KMS-11 (cell line): Measurements from ENCODE around the gene TNPO1.

Experiments used
- H2AFZ ChIP-seq: fragments of 200-600 bp; sonication (generic); 2 replicates; pipeline ENCODE4 v1.6.1; 2016; ENCODE audit warnings: antibody characterized with exemption, mixed run types, low read depth
- H3K27ac ChIP-seq: fragments of 200-600 bp; sonication (generic); 2 replicates; pipeline ENCODE4 v1.6.1; 2016; ENCODE audit warnings: mild to moderate bottlenecking, mixed run types
- H3K27me3 ChIP-seq: fragments of 200-600 bp; sonication (generic); 2 replicates; pipeline ENCODE4 v1.6.1; 2017; ENCODE audit warnings: mild to moderate bottlenecking, low read depth, mixed run types, moderate library complexity; ENCODE audit not compliant: insufficient read depth
- H3K36me3 ChIP-seq: fragments of 200-600 bp; sonication (generic); 2 replicates; pipeline ENCODE4 v1.6.1; 2017; ENCODE audit warnings: mild to moderate bottlenecking, mixed run types; ENCODE audit not compliant: insufficient read depth
- H3K4me1 ChIP-seq: fragments of 200-600 bp; sonication (generic); 2 replicates; pipeline ENCODE4 v1.6.1; 2016; ENCODE audit warnings: mild to moderate bottlenecking, low read depth, mixed run types; ENCODE audit not compliant: poor library complexity, severe bottlenecking
- H3K4me2 ChIP-seq: fragments of 200-600 bp; sonication (generic); 2 replicates; pipeline ENCODE4 v1.7.0; 2016; ENCODE audit warnings: mild to moderate bottlenecking, mixed run types
- H3K4me3 ChIP-seq: fragments of 200-600 bp; sonication (generic); IDR thresholded peaks from 2 replicates; pipeline ENCODE4 v1.6.1; 2017; ENCODE audit warnings: low read depth, low read length, mixed read lengths; ENCODE audit not compliant: insufficient read depth
- H3K79me2 ChIP-seq: fragments of 200-600 bp; sonication (generic); 2 replicates; pipeline ENCODE4 v1.6.1; 2016; ENCODE audit warnings: low read depth, mixed run types; ENCODE audit not compliant: insufficient read depth
- H3K9ac ChIP-seq: fragments of 200-600 bp; sonication (generic); 2 replicates; pipeline ENCODE4 v1.6.1; 2016; ENCODE audit warnings: mild to moderate bottlenecking, mixed run types
- H4K20me1 ChIP-seq: fragments of 200-600 bp; sonication (generic); 2 replicates; pipeline ENCODE4 v1.6.1; 2016; ENCODE audit warnings: mild to moderate bottlenecking, mixed run types; ENCODE audit not compliant: insufficient read depth
- TF ChIP-seq, protein P1 (sequence below): fragments of 200-600 bp; sonication (generic); conservative IDR thresholded peaks from 2 replicates; pipeline ENCODE4 v1.6.1; 2017; ENCODE audit warnings: low read depth, mild to moderate bottlenecking, antibody characterized with exemption, low read length, moderate library complexity, mixed read lengths

TNPO1 gene

GRCh38 chr5:72836810-72837209 is 20.3 kb downstream of the TNPO1 start:
- Histone ChIP-seq H4K20me1 (no peaks in the 10 kb centered on the region), H2AFZ (no peak overlapping the region), H3K27ac (no peak overlapping the region), H3K9ac (no peak overlapping the region), H3K36me3 (no peaks in the 10 kb centered on the region), H3K4me2 (no peak overlapping the region), H3K4me3 (no peak overlapping the region), H3K4me1 (no peaks in the 10 kb centered on the region), H3K79me2 (no peaks in the 10 kb centered on the region), H3K27me3 (no peaks in the 10 kb centered on the region)
- TF ChIP-seq, protein P1, sequence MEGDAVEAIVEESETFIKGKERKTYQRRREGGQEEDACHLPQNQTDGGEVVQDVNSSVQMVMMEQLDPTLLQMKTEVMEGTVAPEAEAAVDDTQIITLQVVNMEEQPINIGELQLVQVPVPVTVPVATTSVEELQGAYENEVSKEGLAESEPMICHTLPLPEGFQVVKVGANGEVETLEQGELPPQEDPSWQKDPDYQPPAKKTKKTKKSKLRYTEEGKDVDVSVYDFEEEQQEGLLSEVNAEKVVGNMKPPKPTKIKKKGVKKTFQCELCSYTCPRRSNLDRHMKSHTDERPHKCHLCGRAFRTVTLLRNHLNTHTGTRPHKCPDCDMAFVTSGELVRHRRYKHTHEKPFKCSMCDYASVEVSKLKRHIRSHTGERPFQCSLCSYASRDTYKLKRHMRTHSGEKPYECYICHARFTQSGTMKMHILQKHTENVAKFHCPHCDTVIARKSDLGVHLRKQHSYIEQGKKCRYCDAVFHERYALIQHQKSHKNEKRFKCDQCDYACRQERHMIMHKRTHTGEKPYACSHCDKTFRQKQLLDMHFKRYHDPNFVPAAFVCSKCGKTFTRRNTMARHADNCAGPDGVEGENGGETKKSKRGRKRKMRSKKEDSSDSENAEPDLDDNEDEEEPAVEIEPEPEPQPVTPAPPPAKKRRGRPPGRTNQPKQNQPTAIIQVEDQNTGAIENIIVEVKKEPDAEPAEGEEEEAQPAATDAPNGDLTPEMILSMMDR = no peak

DNA sequence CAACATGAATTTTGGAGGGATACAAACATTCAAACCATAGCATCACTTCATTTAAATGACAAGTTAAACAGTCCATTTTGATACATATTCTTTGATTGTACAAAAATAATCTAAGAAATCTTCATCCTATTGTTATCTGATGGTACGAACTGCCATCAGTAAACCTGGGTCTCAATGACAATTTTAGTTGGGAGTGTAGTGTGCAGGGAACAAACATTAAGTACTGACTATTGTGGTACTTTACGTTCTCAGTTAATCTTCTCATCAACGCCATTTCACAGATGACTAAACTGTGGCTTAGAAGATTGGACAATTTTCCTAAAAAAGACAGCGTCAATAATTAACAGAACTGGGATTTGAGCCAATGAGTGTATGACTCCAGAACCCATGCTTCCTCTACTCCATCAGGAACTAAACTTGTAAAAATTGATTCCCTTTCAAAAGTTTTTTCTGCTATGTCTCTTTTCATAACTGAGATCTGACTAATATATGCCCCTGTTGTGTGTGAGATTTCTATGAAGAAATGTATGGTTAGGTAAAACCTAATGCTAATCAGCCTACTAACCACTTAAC is 21.1 kb downstream of the TNPO1 start:
- TF ChIP-seq, protein P1 = no peak
- H3K27me3 ChIP-seq = no peaks in the 10 kb centered on the region
- no peak overlapping the region for H3K27ac ChIP-seq
- no peak overlapping the region for H2AFZ ChIP-seq
- peaks cover under 1% of the 10 kb centered on the region for H3K4me1 ChIP-seq
- H3K9ac ChIP-seq = no peak overlapping the region
- H3K4me3 ChIP-seq = no peak overlapping the region
- no peaks in the 10 kb centered on the region for H3K79me2 ChIP-seq
- H4K20me1 ChIP-seq = no peaks in the 10 kb centered on the region
- no peak overlapping the region for H3K4me2 ChIP-seq
- no peaks in the 10 kb centered on the region for H3K36me3 ChIP-seq

- H2AFZ ChIP-seq = no peak overlapping the region
- TF ChIP-seq, protein P1 = no peak
- peaks cover 5% of the 10 kb centered on the region for H3K4me1 ChIP-seq
- H3K36me3 ChIP-seq = no peaks in the 10 kb centered on the region
- H3K27me3 ChIP-seq = no peaks in the 10 kb centered on the region
- H3K9ac ChIP-seq = no peak overlapping the region
- H3K4me2 ChIP-seq = no peak overlapping the region
- H3K27ac ChIP-seq = no peak overlapping the region
- H3K79me2 ChIP-seq = no peaks in the 10 kb centered on the region; the same call in 1 of the 2 replicates
- no peak overlapping the region for H3K4me3 ChIP-seq
- H4K20me1 ChIP-seq = no peaks in the 10 kb centered on the region
Observed at GRCh38 chr5:72840041-72840440, 23.6 kb downstream of the TNPO1 start.

- Histone ChIP-seq H3K36me3 (no peaks in the 10 kb centered on the region), H3K79me2 (peaks cover 12% of the 10 kb centered on the region; the same call in 1 of the 2 replicates), H3K4me1 (peaks cover 8% of the 10 kb centered on the region), H2AFZ (no peak overlapping the region), H3K4me3 (no peak overlapping the region), H3K9ac (no peak overlapping the region), H4K20me1 (no peaks in the 10 kb centered on the region), H3K4me2 (no peak overlapping the region), H3K27ac (no peak overlapping the region), H3K27me3 (no peaks in the 10 kb centered on the region)
- TF ChIP-seq, protein P1 = no peak
Observed at GRCh38 chr5:72841756-72842535, 25.5 kb downstream of the TNPO1 start.
